Measurements from ENCODE around the gene GMPR2.

DNA sequence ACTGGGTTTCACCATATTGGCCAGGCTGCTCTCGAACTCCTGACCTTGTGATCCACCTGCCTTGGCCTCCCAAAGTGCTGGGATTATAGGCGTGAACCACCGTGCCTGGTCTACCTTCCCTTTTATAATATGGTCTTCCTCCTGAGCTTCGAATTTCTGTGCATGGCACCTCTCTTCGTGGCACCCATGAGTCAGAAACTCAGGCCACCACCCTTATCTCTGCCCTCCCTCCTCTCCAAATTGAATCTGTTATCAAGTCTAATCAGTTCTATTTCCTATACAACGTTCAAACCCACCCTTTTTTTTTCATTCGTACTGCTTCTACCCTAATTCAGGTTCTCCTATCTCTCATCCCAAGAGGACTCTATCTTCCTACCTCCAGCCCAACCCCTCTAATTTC is 14.7 kb downstream of the GMPR2 start:
- TF ChIP-seq, protein P1, sequence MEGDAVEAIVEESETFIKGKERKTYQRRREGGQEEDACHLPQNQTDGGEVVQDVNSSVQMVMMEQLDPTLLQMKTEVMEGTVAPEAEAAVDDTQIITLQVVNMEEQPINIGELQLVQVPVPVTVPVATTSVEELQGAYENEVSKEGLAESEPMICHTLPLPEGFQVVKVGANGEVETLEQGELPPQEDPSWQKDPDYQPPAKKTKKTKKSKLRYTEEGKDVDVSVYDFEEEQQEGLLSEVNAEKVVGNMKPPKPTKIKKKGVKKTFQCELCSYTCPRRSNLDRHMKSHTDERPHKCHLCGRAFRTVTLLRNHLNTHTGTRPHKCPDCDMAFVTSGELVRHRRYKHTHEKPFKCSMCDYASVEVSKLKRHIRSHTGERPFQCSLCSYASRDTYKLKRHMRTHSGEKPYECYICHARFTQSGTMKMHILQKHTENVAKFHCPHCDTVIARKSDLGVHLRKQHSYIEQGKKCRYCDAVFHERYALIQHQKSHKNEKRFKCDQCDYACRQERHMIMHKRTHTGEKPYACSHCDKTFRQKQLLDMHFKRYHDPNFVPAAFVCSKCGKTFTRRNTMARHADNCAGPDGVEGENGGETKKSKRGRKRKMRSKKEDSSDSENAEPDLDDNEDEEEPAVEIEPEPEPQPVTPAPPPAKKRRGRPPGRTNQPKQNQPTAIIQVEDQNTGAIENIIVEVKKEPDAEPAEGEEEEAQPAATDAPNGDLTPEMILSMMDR (IDR thresholded peaks at IDR 0.05), result no peak
- TF ChIP-seq EZH2phosphoT487 (IDR thresholded peaks at IDR 0.05), result no peak
